HepG2 (cell line): Measurements from ENCODE around the gene ISG20L2. TPM values are rescaled to one million over a fixed set of nuclear protein-coding genes. Genes with fewer than 3 reads are reported as not detected.

Source experiments
- ATAC-seq: fragments of 200-7000 bp; cut with Tn5 transposase; 3 replicates; pipeline ENCODE4 v1.9.1; 2020; ENCODE audit warnings: mild to moderate bottlenecking, moderate library complexity
- BruUV-seq: library from RNA; stranded (reverse); fragments of 400-500 nt; replicated peaks from 2 replicates; lab custom pipeline; 2021; lab: Mats Ljungman, UMichigan
- CTCF ChIA-PET: fragments of 300-600 bp; formaldehyde crosslinking; extraction: SDS; loops from one replicate; lab custom pipeline; 2021; ENCODE audit warnings: low total read pairs, inconsistent platforms, low intra/inter-chr PET ratio; lab: Yijun Ruan, JAX
- POLR2A ChIA-PET: fragments of 350-600 bp; sonication (Branson Sonifier 250); formaldehyde crosslinking; loops from one replicate; lab custom pipeline; 2020; ENCODE audit warnings: antibody characterized with exemption, inconsistent platforms; lab: Yijun Ruan, JAX
- DNase-seq: peaks from one replicate; pipeline ENCODE4 v3.0.0-alpha.2; 2015; ENCODE audit warnings: low spot score
- FAIRE-seq: peaks from 3 replicates; lab custom pipeline; 2011; peaks lifted over from hg19 to GRCh38; lab: Jason Lieb, UNC
- H2AFZ ChIP-seq: one replicate; pipeline ENCODE4 v1.6.1; 2011; ENCODE audit warnings: low read length, inconsistent platforms
- H3K27ac ChIP-seq: fragments of 300-600 bp; 3 replicates; pipeline ENCODE4 v1.8.0; 2011; ENCODE audit warnings: mixed run types, mild to moderate bottlenecking, mixed read lengths, low read length, inconsistent platforms; ENCODE audit not compliant: insufficient read depth; ENCODE audit errors: extremely low read length
- H3K27me3 ChIP-seq, 2 experiments: fragments of 200-600 bp in 1 of 2; 2 replicates in 1 of 2; 3 replicates in 1 of 2; pipeline versions ENCODE4 v1.6.0 to v1.8.0; 2011; ENCODE audit warnings: low read length in 2 of 2, mild to moderate bottlenecking in 2 of 2, moderate library complexity in 2 of 2, inconsistent platforms in 1 of 2; ENCODE audit not compliant: insufficient read depth in 2 of 2, control insufficient read depth in 1 of 2
- H3K36me3 ChIP-seq, 2 experiments: fragments of 200-600 bp in 1 of 2; replicated peaks in 1 of 2; 2 replicates in 1 of 2; 3 replicates in 1 of 2; pipeline versions ENCODE4 v1.5.1 to v1.8.0; 2011; ENCODE audit warnings: low read length in 2 of 2, inconsistent platforms in 1 of 2; ENCODE audit not compliant: insufficient read depth in 2 of 2, control insufficient read depth in 1 of 2
- H3K4me1 ChIP-seq: 2 replicates; pipeline ENCODE4 v1.5.1; 2012; ENCODE audit warnings: low read length, inconsistent platforms; ENCODE audit not compliant: insufficient read depth
- H3K4me2 ChIP-seq: 2 replicates; pipeline ENCODE4 v1.6.0; 2011; ENCODE audit warnings: low read depth, low read length, inconsistent platforms
- H3K4me3 ChIP-seq, 3 experiments: fragments of 200-600 bp in 1 of 3; sonication (generic), shearing (Covaris generic) in 1 of 3; replicated peaks in 1 of 3; 2 replicates each; pipeline ENCODE4 v1.5.1; 2011 to 2016; ENCODE audit warnings: low read length in 3 of 3, inconsistent platforms in 2 of 3, low read depth in 2 of 3, mild to moderate bottlenecking in 2 of 3, control low read depth in 1 of 3, mixed read lengths in 1 of 3; ENCODE audit not compliant: insufficient read depth in 1 of 3
- H3K79me2 ChIP-seq: one replicate; pipeline ENCODE4 v1.6.1; 2011; ENCODE audit warnings: low read length, inconsistent platforms; ENCODE audit not compliant: insufficient read depth
- H3K9ac ChIP-seq: 2 replicates; pipeline ENCODE4 v1.6.0; 2011; ENCODE audit warnings: mild to moderate bottlenecking, low read depth, low read length, inconsistent platforms; ENCODE audit not compliant: insufficient read depth
- H3K9me3 ChIP-seq: 2 replicates; pipeline ENCODE4 v1.5.1; 2012; ENCODE audit warnings: mild to moderate bottlenecking, low read length
- H4K20me1 ChIP-seq: 2 replicates; pipeline ENCODE4 v1.6.0; 2011; ENCODE audit warnings: inconsistent platforms, mild to moderate bottlenecking, low read length, moderate library complexity; ENCODE audit not compliant: insufficient read depth
- ATF2 ChIP-seq: sonication (generic); formaldehyde crosslinking; IDR thresholded peaks from 2 replicates; pipeline ENCODE4 v1.4.0; 2020; ENCODE audit warnings: missing genetic modification reagents
- ATF3 ChIP-seq: sonication (generic); formaldehyde crosslinking; IDR thresholded peaks from 2 replicates; pipeline ENCODE4 v1.4.0; 2020; ENCODE audit warnings: missing genetic modification reagents
- ATF7 ChIP-seq, 2 experiments: fragments of 450-650 bp in 1 of 2; sonication (generic) in 1 of 2; formaldehyde crosslinking in 1 of 2; IDR thresholded peaks; 2 replicates each; pipeline versions ENCODE4 v1.4.0 to v1.6.1; 2016 to 2020; ENCODE audit warnings: antibody characterized with exemption in 1 of 2, mild to moderate bottlenecking in 1 of 2, missing genetic modification reagents in 1 of 2
- FOSL2 ChIP-seq: sonication (generic); formaldehyde crosslinking; IDR thresholded peaks from 2 replicates; pipeline ENCODE4 v1.4.0; 2020; ENCODE audit warnings: missing genetic modification reagents
- MED1 ChIP-seq: sonication (generic); formaldehyde crosslinking; IDR thresholded peaks from 2 replicates; pipeline ENCODE4 v1.4.0; 2020; ENCODE audit warnings: missing genetic modification reagents
- PRMT3 ChIP-seq: sonication (generic); formaldehyde crosslinking; IDR thresholded peaks from 2 replicates; pipeline ENCODE4 v1.8.1; 2022; ENCODE audit warnings: low read depth, mild to moderate bottlenecking, moderate library complexity, missing genetic modification reagents, borderline replicate concordance
- SOX13 ChIP-seq, 3 experiments: fragments of 450-650 bp in 1 of 3; sonication (generic) in 1 of 3; formaldehyde crosslinking in 1 of 3; IDR thresholded peaks in 2 of 3; conservative IDR thresholded peaks in 1 of 3; 2 replicates each; pipeline versions ENCODE4 v1.5.0 to v1.6.1; 2016 to 2020; ENCODE audit warnings: antibody characterized with exemption in 1 of 3, mild to moderate bottlenecking in 1 of 3, missing compliant biosample characterization in 1 of 3, missing genetic modification reagents in 1 of 3, moderate library complexity in 1 of 3
- SOX5 ChIP-seq: IDR thresholded peaks from 2 replicates; pipeline ENCODE4 v1.6.1; 2016; ENCODE audit warnings: borderline replicate concordance
- SOX6 ChIP-seq, 2 experiments: fragments of 450-650 bp in 1 of 2; sonication (generic) in 1 of 2; formaldehyde crosslinking in 1 of 2; IDR thresholded peaks; 2 replicates each; pipeline versions ENCODE4 v1.4.0 to v1.6.1; 2017 to 2020; ENCODE audit warnings: antibody characterized with exemption in 1 of 2, mild to moderate bottlenecking in 1 of 2, missing genetic modification reagents in 1 of 2
- ZNF557 ChIP-seq: sonication (generic); formaldehyde crosslinking; IDR thresholded peaks from 2 replicates; pipeline ENCODE4 v1.4.0; 2020; ENCODE audit warnings: missing genetic modification reagents
- ZNF646 ChIP-seq: sonication (generic); formaldehyde crosslinking; IDR thresholded peaks from 2 replicates; pipeline ENCODE4 v1.9.0; 2021; ENCODE audit warnings: mild to moderate bottlenecking, missing genetic modification reagents
- WGBS: methylation state at CpG from one replicate; pipeline ENCODE4 v1.1.6; 2017; ENCODE audit warnings: low lambda C conversion rate; 5-methylcytosine and 5-hydroxymethylcytosine counted together
- in situ Hi-C: cut with HindIII; loops from 2 replicates; pipeline ENCODE4 v1.10.0; 2017; ENCODE audit warnings: low pct_unique_long_range_greater_than_20kb; ENCODE audit not compliant: extremely low pct_ligation_motif_present
- intact Hi-C: fragments of 100-400 bp; cut with micrococcal nuclease; formaldehyde crosslinking; loops from one replicate; pipeline ENCODE4 v1.10.0; 2022; ENCODE audit not compliant: unreplicated experiment
- polyA plus RNA-seq, 8 experiments: library from polyadenylated mRNA; depleted of rRNA in 3 of 8; stranded (reverse) in 7 of 8; unstranded in 1 of 8; fragments of >200 nt; fragmentation: Illumina TruSeq in 4 of 8; extraction: Trizol in 4 of 8; gene quantifications; 2 replicates each; pipeline versions ENCODE4 v1.2.1 to v1.2.3, GENCODE V29; 2011 to 2016; ENCODE audit warnings: low read depth in 4 of 8, missing spikeins in 1 of 8, mixed read lengths in 1 of 8; ENCODE audit not compliant: insufficient read depth in 1 of 8
- total RNA-seq, 5 experiments: library from RNA; depleted of rRNA; stranded (reverse); fragments of >200 nt; fragmentation: Illumina TruSeq; extraction: Trizol; gene quantifications; 2 replicates each; pipeline ENCODE4 v1.2.3, GENCODE V29; 2016; ENCODE audit warnings: low read depth in 1 of 5

The ISG20L2 gene
- total and polyA plus RNA-seq, 2 of the 13 experiments (the other 11 are each of a cell fraction or from before 2014, with no cell fraction given), result 19.8 to 21.3 TPM

- Histone ChIP-seq H3K4me3 (no peak overlapping the region), H3K27ac (no peak overlapping the region), H3K36me3 (no peaks in the 10 kb centered on the region), H3K4me2 (peak overlapping the region; percentile 21; the same call in 1 of the 2 replicates), H3K27me3 (peaks cover 0 to 4% of the 10 kb centered on the region in 2 experiments; a peak in 4 of 5 replicates), H3K9me3 (no peaks in the 10 kb centered on the region), H3K9ac (no peak overlapping the region), H3K4me1 (peaks cover 55% of the 10 kb centered on the region), H3K79me2 (peaks cover 2% of the 10 kb centered on the region), H2AFZ (no peak overlapping the region), H4K20me1 (no peaks in the 10 kb centered on the region)
- BruUV-seq, result no TSS peak
- ATAC-seq, result peak; percentile 63
- ChIA-PET POLR2A (interaction anchor here (1.0 to 9.1 kb wide), 2 partner anchors 11 to 55 kb away, joined by 3 to 189 read pairs; partner anchors contain the start of genes ISG20L2 and METTL25B), CTCF (interaction anchor here (1.5 kb wide), 1 partner anchor 14 kb away, joined by 4 read pairs; no protein-coding TSS in a partner anchor)
- peak; percentile 41 for DNase-seq
- peak; percentile 87 for FAIRE-seq
- 42% methylated on average over 3 of the region's 8 CpGs for WGBS
- in situ Hi-C loops (no loop called here), intact Hi-C loops (no loop called here)
- TF ChIP-seq SOX5 (peak; percentile 67), ATF2 (CRISPR knock-in tag) (peak; percentile 37; the same call in 1 of the 2 replicates), SOX6 (IDR thresholded peaks at IDR 0.05) (no peak), SOX6 (CRISPR knock-in tag; IDR thresholded peaks at IDR 0.05) (peak; percentile 76), ZNF646 (CRISPR knock-in tag) (peak; percentile 56; the same call in 1 of the 2 replicates), ATF7 (IDR thresholded peaks at IDR 0.05) (peak; percentile 74), ATF7 (CRISPR knock-in tag; IDR thresholded peaks at IDR 0.05) (no peak), PRMT3 (CRISPR knock-in tag) (no peak), FOSL2 (CRISPR knock-in tag) (peak; percentile 24; the same call in 1 of the 2 replicates), SOX13 (IDR thresholded peaks at IDR 0.05) (0 out of 2 replicates have a peak, but pooled peaks have one; percentile 36), SOX13 (CRISPR knock-in tag; conservative IDR thresholded peaks at IDR 0.05 in 1 of 2, IDR thresholded peaks at IDR 0.05 in 1 of 2) (peak in 1 of 2 experiments; percentile 71; a peak in 2 of 4 replicates), MED1 (CRISPR knock-in tag) (no peak), ZNF557 (no peak), ATF3 (0 out of 2 replicates have a peak, but pooled peaks have one; percentile 59)
These were observed 55.0 kb downstream of the ISG20L2 start for GRCh38 chr1:156673387-156674121.
